HG03439 (cell line): Measurements from ENCODE around the gene SEC24D.
A peak's percentile ranks its signal among the peaks of the same experiment; 100 is the strongest.

Experiments
- ATAC-seq: cut with Tn5 transposase; IDR thresholded peaks from one replicate; pipeline ENCODE4 v1.9.1; 2021; ENCODE audit warnings: mild to moderate bottlenecking, moderate library complexity; ENCODE audit not compliant: unreplicated experiment

The SEC24D gene

GRCh38 chr4:118846979-118847378 is 11.1 kb upstream of the SEC24D start:
- ATAC-seq, result no peak

GRCh38 chr4:118845552-118846050 is 9.7 kb upstream of the SEC24D start:
- no peak for ATAC-seq

- no peak for ATAC-seq
Observed at GRCh38 chr4:118843237-118843636, 7.3 kb upstream of the SEC24D start.

- ATAC-seq, result no peak
Observed at GRCh38 chr4:118842055-118842454, 6.1 kb upstream of the SEC24D start.

- ATAC-seq, result no peak
Observed at GRCh38 chr4:118839221-118839927, 3.4 kb upstream of the SEC24D start.

GRCh38 chr4:118837121-118837507 is 1.2 kb upstream of the SEC24D start:
- no peak for ATAC-seq

GRCh38 chr4:118836301-118837120 is 585 bp upstream of the SEC24D start:
- ATAC-seq, result peak; percentile 43

GRCh38 chr4:118834960-118835569 is 861 bp downstream of the SEC24D start:
- ATAC-seq, result peak; percentile 72

- ATAC-seq, result no peak
Observed at GRCh38 chr4:118834070-118834469, 1.9 kb downstream of the SEC24D start.

- no peak for ATAC-seq
Observed at GRCh38 chr4:118833192-118833820, 2.6 kb downstream of the SEC24D start.

- ATAC-seq, result no peak
Observed at GRCh38 chr4:118829107-118829506, 6.8 kb downstream of the SEC24D start.

- ATAC-seq, result no peak
Observed at GRCh38 chr4:118826723-118827444, 9.0 kb downstream of the SEC24D start.

GRCh38 chr4:118825799-118826198 is 10.1 kb downstream of the SEC24D start:
- peak; percentile 58 for ATAC-seq

- ATAC-seq, result no peak
Observed at GRCh38 chr4:118824141-118824540, 11.8 kb downstream of the SEC24D start.

GRCh38 chr4:118823471-118823870 is 12.5 kb downstream of the SEC24D start:
- ATAC-seq, result no peak

- no peak for ATAC-seq
Observed at GRCh38 chr4:118821590-118822293, 14.2 kb downstream of the SEC24D start.

GRCh38 chr4:118817178-118817930 is 18.6 kb downstream of the SEC24D start:
- ATAC-seq, result no peak

- no peak for ATAC-seq
Observed at GRCh38 chr4:118816538-118817177, 19.3 kb downstream of the SEC24D start.

- ATAC-seq, result no peak
Observed at GRCh38 chr4:118814891-118815290, 21.0 kb downstream of the SEC24D start.
